Nucleus accumbens (tissue), 56 donors: ENCODE results near the gene CDT1.

Experiments used
- DNase-seq, 56 donors: peaks; one replicate each; lab custom pipeline; 2025; lab: John Stamatoyannopoulos, UW

CDT1 gene

DNA sequence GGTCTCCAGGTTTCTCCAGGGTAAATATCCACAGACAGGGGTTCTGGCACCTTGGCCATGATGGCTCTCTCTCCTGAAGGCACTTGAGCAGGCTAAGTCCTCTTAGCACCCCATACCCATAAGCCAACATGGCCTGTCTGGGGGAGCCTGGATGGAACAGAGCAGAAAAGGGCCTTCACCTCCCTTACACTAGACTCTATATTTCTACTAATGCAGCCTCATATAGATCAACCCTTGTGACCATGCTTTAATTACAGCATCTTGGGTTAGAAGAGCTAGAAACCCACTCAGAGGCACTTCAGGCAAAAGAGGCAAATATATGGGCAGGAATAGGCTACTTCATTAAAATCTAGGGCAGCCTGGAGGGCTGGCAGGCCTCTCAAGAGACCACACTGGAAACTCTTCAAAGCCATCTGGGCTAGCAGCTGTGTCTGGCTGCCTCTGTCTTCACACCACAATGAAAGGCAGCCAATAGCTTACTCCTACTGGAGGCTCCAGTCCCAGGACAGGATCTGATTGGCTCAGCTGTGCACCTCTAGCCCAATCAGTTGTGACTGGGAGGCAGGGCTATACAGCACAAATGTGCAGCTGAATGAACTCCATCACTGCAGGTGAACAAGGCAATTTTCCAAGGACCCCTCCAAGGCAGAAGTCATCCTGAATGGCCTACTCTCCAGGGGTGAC, 4.7 kb upstream of the CDT1 start:
- DNase-seq = no peak

DNA sequence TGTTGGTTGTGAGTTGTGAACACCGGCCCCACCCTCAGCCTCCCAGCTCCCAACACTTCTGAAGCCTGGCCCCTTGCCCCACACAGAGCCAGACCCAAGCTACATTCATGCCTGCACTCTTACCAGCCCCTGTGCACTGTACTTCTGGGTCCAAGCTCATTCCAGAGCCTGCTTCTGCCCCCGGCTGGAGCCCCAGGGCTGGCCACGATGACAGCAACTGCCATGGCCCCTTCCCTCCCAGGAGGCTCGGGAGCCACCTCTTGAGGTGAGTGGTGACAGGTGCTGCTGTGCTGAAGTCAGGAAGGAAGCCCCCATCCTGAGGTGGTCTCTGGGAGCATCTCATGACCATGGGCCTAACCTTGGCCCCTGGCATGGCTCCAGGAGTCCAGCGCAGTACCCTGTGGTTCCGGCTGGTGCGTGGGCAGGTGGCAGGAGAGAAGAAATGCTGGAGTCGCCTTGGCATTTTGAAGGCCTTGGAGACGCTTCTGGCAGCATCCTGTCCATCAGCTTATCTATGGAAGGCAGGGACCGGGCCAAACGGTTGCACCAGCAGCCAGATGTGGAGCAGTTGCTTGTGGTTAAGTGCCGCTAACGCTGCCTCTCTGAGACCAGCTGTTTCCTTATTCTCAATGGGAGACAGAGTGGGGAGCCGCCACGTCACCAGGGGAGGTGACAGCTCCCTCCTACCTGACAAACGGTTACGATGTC, 3.9 kb upstream of the CDT1 start:
- no peak for DNase-seq

- no peak for DNase-seq
Observed at GRCh38 chr16:88800277-88800592, 3.4 kb upstream of the CDT1 start.

DNA sequence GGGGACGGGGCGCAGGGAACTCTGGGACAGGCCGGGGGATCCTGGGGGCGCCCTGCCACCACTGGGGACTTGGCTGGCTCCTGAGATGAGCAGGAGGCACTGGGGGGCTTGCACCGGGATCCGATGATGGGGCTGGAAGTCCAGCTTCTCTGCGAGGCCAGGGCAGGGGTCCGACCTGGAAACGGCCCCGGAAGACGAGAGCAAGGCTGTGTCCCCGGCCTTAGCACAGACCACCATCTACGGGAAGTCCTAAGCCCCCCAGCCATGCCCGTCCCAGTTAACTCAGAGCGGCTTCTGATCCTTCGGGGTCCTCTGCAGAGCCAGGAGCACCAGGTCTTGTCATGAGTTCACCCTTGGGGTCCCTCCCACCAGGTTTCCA, 573 bp downstream of the CDT1 start:
- no peak for DNase-seq

DNA sequence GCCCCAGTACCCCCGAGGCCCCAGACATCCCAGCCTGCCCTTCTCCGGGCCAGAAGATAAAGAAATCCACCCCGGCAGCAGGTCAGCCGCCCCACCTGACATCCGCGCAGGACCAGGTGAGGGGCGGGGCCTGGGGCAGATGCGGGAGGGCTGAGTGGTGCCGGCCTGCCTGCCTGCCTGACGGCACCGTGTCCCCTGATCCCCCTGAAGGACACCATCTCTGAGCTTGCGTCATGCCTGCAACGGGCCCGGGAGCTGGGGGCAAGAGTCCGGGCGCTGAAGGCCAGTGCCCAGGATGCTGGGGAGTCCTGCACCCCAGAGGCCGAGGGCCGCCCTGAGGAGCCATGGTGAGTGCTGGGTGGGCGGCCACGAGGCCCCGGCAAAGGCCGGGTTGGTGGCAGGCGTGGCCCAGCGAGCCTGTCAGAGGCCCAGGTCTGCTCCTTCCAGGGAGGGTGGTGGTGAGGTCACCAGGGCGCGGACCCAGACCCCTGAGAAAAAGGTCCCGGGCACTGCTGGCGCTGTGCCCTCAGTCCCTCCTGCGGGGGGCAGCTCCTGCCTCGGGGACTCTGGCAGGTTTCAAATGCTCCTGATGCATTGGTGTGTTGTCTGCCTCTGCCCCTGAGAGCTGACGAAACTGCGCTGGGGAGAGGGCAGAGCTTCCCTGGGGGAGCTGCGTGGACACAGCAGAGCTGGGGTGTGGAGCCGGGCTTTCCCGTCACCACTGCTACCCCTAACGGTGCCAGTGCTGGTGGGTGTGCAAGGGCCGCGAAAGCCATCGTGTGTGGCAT, 1.2 kb downstream of the CDT1 start:
- DNase-seq = peak in 1 of 56 donors; percentile 9

DNA sequence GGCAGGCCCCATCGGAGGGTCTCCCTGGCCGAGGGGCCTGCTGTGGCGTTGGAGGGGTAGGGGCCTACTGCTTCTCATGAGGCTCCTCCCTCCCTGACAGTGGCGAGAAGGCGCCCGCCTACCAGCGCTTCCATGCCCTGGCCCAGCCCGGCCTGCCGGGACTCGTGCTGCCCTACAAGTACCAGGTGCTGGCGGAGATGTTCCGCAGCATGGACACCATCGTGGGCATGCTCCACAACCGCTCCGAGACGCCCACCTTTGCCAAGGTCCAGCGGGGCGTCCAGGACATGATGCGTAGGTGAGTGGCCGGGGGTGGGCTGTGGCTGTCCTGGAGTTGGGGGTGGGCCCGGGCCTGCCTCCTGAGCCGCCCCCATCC, 1.7 kb downstream of the CDT1 start:
- DNase-seq = no peak

- no peak for DNase-seq
Observed at GRCh38 chr16:88805887-88806393, 2.4 kb downstream of the CDT1 start.

GRCh38 chr16:88806491-88807111, 3.0 kb downstream of the CDT1 start:
- no peak for DNase-seq

GRCh38 chr16:88807142-88807625, 3.6 kb downstream of the CDT1 start:
- DNase-seq = peak in 1 of 56 donors; percentile 13

GRCh38 chr16:88807626-88808453, 4.3 kb downstream of the CDT1 start:
- DNase-seq = no peak

- no peak for DNase-seq
Observed at GRCh38 chr16:88809068-88809675, 5.6 kb downstream of the CDT1 start.

DNA sequence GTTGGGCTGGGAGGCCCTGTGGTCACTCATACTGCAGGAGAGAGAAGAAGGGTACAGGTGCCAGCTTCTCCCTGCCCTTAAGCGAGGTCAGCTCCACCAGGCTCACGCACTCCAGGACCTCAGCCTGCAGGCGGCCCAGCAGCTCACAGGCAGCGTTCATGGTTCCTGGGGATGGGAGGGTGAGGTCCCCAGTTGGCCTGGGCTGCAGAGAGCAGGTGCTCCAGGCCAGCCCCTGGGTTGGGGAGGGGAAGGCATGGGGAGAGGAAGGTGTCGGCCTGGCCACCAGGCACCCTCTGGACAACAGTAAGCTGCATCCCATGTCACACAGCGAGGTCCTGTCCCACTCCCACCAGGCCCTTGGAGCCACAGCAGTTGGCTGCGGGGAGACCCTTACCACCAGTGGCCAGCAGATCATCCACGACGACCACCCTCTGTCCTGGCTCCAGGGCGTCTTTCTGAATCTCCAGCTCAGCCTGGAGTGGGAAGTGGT, 6.1 kb downstream of the CDT1 start:
- no peak for DNase-seq

GRCh38 chr16:88810166-88810911, 6.8 kb downstream of the CDT1 start:
- DNase-seq = no peak

DNA sequence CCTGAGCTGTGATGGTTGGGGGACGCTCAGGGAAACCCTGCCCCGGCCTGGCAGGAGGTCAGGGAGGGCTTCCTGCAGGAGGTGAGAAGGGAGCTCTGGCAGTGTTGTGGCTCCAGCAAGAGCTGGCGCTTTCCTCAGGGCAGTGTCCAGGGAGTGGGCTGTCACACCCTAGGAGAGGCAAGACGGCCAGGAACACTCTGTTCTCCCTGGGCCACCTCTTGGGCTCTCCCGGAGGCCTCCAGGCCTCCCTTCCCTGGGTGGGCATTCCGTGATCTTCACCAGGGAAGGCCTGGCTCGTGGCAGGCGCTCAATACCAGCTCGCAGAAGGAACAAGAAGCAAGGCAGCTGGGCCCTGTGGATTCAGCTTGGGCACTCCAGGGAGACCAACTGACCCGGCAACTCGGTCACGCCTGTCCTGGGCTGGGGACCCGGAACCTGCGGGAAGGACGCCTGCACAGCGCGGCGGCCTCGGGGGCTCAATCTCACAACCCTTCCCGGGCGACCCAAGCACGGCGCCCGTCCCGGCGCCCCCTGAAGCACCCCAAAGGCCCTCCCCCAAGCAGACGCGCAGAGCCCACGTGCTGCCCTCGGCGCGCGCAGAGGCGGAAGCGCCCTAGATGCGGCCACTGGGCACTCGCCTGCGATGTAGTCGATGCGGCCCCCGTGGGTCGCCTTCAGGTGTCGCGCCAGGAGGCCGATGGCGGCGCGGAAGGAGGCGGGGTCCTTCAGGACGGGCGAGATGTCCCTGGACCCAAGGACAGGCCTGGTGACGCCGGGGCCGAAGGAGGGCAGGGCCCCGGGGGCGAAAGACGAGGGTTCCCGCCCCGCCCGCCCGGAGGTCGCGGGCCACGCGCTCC, 7.6 kb downstream of the CDT1 start:
- peak in 55 of 56 donors; percentile 26 to 92 (median 79) for DNase-seq

DNA sequence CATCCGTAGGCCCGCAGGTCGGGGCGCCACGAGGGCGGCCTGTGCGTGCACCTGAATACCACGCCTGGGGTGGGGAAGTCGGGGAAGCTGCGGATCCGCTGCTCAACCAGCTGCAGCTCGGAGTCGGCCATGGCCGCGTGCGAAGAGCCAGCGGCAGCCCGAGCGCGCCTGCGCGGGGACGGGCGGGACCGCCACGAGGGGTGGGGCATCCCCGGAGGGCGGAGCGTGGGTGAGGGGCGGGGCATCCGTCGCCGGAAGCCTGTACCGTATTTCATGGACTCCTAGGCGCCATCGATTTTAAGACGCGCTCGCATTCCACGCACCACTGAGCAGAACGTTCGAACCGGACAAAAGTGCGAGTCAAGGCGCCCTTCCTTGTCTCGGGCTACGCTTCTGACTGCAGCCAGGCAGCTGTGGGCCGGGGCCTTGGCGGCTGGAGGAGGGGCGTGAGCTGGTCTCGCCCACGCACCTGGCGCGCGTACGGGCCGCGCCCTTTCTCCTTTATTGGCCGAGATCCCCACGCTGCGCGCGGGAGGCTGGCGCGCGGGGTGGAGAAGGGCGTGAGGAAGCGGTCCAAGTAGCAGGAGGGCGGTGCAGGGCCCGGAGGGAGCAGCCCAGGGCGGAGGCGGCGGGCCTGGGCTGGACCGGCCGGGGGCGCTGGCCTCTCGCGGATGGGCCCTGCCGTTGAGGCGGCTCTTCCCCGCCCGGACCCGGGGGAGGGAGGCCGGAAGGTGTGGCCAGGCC, 8.4 kb downstream of the CDT1 start, which contains the start of gene APRT:
TSS of gene APRT (minus strand) at position 160 of the 744 bp plus-strand sequence. CDS start at position 131, 29 bp downstream.
- peak in 55 of 56 donors; percentile 60 to 95 (median 86) for DNase-seq

GRCh38 chr16:88812513-88813268, 9.1 kb downstream of the CDT1 start:
- DNase-seq = peak in 1 of 56 donors; percentile 12
